ENCODE results near the gene LDLRAD4. TPM values are rescaled to one million over a fixed set of nuclear protein-coding genes. Genes with fewer than 3 reads are reported as not detected.

The LDLRAD4 gene
- total RNA-seq, 1 experiment from 2014 or later: not detected

DNA sequence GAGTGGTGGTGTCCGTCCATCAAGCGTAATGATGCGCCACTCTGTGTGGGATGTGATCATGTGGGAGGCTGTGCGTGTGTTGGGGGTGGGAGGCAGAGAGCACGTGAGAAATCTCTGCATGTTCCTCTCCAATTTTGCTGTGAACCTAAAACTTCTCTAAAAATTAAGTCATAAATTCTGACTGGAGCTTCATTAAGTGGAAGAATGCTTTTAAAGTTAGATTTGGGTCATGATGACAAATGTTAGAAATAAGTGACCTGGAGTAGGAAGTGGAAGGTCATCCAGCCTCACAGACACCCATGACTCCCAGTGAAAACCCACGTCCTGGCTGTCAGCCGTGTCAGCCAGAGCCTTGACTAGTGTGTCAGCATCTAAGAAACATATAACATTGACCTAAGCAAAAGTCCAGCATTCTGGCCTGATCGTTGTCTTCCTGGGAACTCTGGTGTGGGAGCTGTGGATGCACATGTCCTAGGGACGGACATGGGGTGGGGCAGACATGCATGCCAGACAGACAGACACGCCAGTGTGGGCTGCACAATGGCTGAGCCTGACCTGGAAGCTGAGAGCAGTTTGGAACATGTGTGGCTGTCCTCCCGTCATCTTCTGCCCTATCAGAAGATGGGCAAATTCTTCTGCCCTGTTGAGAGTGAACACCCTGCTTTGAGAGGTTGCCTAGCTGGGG, 262.2 kb downstream of the LDLRAD4 start:
- Histone ChIP-seq H3K27me3 (ENCODE audit: low read length) (peaks cover 98% of the 10 kb centered on the region), H3K4me1 (ENCODE audit: insufficient read depth, low read length) (no peaks in the 10 kb centered on the region), H3K27ac (ENCODE audit: low read length) (no peak overlapping the region), H2AFZ (ENCODE audit: low read length) (no peak overlapping the region), H3K9ac (ENCODE audit: low read length) (no peak overlapping the region), H4K20me1 (ENCODE audit: low read length) (no peaks in the 10 kb centered on the region), H3K9me2 (replicated peaks; ENCODE audit: low read length) (no peaks in the 10 kb centered on the region), H3K9me3 (ENCODE audit: low read length) (no peaks in the 10 kb centered on the region), H3K4me2 (ENCODE audit: low read length) (no peak overlapping the region), H3F3A (ENCODE audit: low read length, unreplicated experiment) (no peaks in the 10 kb centered on the region), H3K79me2 (ENCODE audit: low read length) (no peaks in the 10 kb centered on the region), H3K4me3 (ENCODE audit: low read length) (no peak overlapping the region), H3K36me3 (ENCODE audit: low read depth, low read length) (no peaks in the 10 kb centered on the region)
- DNase-seq: no peak
- ChIA-PET CTCF (no interaction called here), POLR2A (ENCODE audit: unreplicated experiment) (no interaction called here)
- BruUV-seq (replicated peaks): no TSS peak
- intact Hi-C loops (cut with micrococcal nuclease): no loop called here
- TF ChIP-seq EZH2phosphoT487 (IDR thresholded peaks at IDR 0.05; ENCODE audit: borderline replicate concordance, low read length): no peak
- TF ChIP-seq, protein P1, sequence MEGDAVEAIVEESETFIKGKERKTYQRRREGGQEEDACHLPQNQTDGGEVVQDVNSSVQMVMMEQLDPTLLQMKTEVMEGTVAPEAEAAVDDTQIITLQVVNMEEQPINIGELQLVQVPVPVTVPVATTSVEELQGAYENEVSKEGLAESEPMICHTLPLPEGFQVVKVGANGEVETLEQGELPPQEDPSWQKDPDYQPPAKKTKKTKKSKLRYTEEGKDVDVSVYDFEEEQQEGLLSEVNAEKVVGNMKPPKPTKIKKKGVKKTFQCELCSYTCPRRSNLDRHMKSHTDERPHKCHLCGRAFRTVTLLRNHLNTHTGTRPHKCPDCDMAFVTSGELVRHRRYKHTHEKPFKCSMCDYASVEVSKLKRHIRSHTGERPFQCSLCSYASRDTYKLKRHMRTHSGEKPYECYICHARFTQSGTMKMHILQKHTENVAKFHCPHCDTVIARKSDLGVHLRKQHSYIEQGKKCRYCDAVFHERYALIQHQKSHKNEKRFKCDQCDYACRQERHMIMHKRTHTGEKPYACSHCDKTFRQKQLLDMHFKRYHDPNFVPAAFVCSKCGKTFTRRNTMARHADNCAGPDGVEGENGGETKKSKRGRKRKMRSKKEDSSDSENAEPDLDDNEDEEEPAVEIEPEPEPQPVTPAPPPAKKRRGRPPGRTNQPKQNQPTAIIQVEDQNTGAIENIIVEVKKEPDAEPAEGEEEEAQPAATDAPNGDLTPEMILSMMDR (conservative IDR thresholded peaks at IDR 0.05; ENCODE audit: low read depth, low read length): no peak
- ATAC-seq: no peak

DNA sequence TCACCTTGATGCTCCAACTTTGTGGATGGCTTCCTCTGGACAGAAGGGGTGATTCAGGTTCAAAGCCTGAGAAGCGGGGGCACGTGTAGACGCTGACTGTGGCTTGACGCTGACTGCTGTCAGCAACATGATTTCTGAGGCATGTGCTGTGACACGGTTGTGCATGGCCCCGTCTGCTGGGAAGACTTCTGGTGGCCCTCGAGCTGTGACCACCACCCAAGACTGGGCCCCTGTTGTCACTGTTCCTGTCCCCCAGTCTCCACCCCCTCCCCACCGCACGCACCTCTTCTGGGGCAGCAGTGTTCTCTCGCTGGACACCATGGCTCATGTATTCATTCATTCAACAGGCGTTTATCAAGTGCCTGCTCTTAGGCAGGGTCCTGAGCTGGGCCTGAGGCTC, 262.8 kb downstream of the LDLRAD4 start:
- H3K4me3 ChIP-seq (ENCODE audit: low read length): no peak overlapping the region
- no peaks in the 10 kb centered on the region for H3K9me2 ChIP-seq (replicated peaks; ENCODE audit: low read length)
- intact Hi-C loops (cut with micrococcal nuclease): no loop called here
- H4K20me1 ChIP-seq (ENCODE audit: low read length): no peaks in the 10 kb centered on the region
- H3K36me3 ChIP-seq (ENCODE audit: low read depth, low read length): no peaks in the 10 kb centered on the region
- ATAC-seq: no peak
- no peaks in the 10 kb centered on the region for H3K4me1 ChIP-seq (ENCODE audit: insufficient read depth, low read length)
- H3K27ac ChIP-seq (ENCODE audit: low read length): no peak overlapping the region
- H3K9me3 ChIP-seq (ENCODE audit: low read length): no peaks in the 10 kb centered on the region
- no peaks in the 10 kb centered on the region for H3K79me2 ChIP-seq (ENCODE audit: low read length)
- ChIA-PET POLR2A (ENCODE audit: unreplicated experiment) (no interaction called here), CTCF (no interaction called here)
- no peak overlapping the region for H3K9ac ChIP-seq (ENCODE audit: low read length)
- no peak overlapping the region for H2AFZ ChIP-seq (ENCODE audit: low read length)
- TF ChIP-seq, protein P1 (conservative IDR thresholded peaks at IDR 0.05; ENCODE audit: low read depth, low read length): no peak
- no peak for TF ChIP-seq EZH2phosphoT487 (IDR thresholded peaks at IDR 0.05; ENCODE audit: borderline replicate concordance, low read length)
- no peak for TF ChIP-seq EZH2 (IDR thresholded peaks at IDR 0.05; ENCODE audit: low read length, unreplicated experiment)
- peaks cover 98% of the 10 kb centered on the region for H3K27me3 ChIP-seq (ENCODE audit: low read length)
- BruUV-seq (replicated peaks): no TSS peak
- H3K4me2 ChIP-seq (ENCODE audit: low read length): no peak overlapping the region
- DNase-seq: no peak
- H3F3A ChIP-seq (ENCODE audit: low read length, unreplicated experiment): no peaks in the 10 kb centered on the region

DNA sequence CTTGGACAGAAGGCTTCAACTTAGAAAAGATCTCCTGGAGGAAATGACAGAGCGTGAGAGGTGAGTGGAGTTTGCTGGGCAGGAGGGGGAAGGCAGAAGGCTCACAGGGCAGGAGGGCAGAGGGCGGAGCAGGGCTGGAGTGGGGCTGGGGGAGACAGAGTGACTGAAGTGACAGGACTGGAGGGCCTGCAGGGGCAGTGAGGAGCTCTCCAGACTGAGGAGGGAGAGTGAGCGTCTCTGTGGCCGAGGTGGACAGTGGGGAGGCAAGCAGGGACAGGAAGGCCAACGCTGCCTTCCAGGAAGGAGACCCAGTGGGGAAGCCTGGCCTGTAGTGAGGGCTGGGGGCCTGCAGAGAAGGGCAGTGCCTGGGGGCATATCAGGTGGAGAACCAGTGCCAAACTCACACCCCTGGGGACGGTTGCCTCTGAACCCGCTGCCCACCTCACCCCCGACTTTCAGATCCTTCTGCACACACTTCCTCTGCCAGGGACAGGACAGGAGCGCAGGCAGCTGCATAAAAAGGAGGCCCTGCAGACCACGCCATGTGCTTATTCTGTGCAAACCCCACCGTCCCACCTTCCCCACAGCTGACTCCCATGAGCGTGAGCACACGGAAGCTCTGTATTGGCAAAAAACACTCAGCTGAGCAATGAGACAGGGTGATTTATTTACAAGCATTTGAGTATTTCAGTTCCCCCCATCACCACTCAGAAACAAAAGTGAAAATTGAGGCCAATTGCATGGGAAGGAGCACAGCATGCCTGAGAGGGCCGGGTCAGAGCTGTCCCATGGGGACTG, 263.5 kb downstream of the LDLRAD4 start:
- H3K27me3 ChIP-seq (ENCODE audit: low read length): peaks cover 99% of the 10 kb centered on the region
- BruUV-seq (replicated peaks): no TSS peak
- H3K27ac ChIP-seq (ENCODE audit: low read length): no peak overlapping the region

More for the DNA sequence above, 263.5 kb downstream of the LDLRAD4 start:
- Histone ChIP-seq H3K36me3 (ENCODE audit: low read depth, low read length) (no peaks in the 10 kb centered on the region), H3K9me2 (replicated peaks; ENCODE audit: low read length) (no peaks in the 10 kb centered on the region), H3K4me1 (ENCODE audit: insufficient read depth, low read length) (no peaks in the 10 kb centered on the region), H3F3A (ENCODE audit: low read length, unreplicated experiment) (no peaks in the 10 kb centered on the region), H3K4me2 (ENCODE audit: low read length) (no peak overlapping the region), H3K79me2 (ENCODE audit: low read length) (no peaks in the 10 kb centered on the region), H3K4me3 (ENCODE audit: low read length) (no peak overlapping the region), H3K9me3 (ENCODE audit: low read length) (no peaks in the 10 kb centered on the region), H4K20me1 (ENCODE audit: low read length) (no peaks in the 10 kb centered on the region), H2AFZ (ENCODE audit: low read length) (no peak overlapping the region), H3K9ac (ENCODE audit: low read length) (no peak overlapping the region)
- ATAC-seq (no peak), DNase-seq (no peak)
- TF ChIP-seq, protein P1 (conservative IDR thresholded peaks at IDR 0.05; ENCODE audit: low read depth, low read length): no peak
- TF ChIP-seq EZH2phosphoT487 (IDR thresholded peaks at IDR 0.05; ENCODE audit: borderline replicate concordance, low read length) (no peak), EZH2 (IDR thresholded peaks at IDR 0.05; ENCODE audit: low read length, unreplicated experiment) (no peak)
- POLR2A ChIA-PET (ENCODE audit: unreplicated experiment): no interaction called here
- intact Hi-C loops (cut with micrococcal nuclease): no loop called here
- CTCF ChIA-PET: no interaction called here
